Progenitor cell of endocrine pancreas (in vitro differentiated cells): ENCODE data around the gene BNIPL. TPM values are rescaled to one million over a fixed set of nuclear protein-coding genes. Genes with fewer than 3 reads are reported as not detected.

Experiments used
- DNase-seq: peaks from one replicate; pipeline ENCODE4 v3.0.0; 2021; ENCODE audit warnings: low spot score; ENCODE audit not compliant: unreplicated experiment
- H3K27ac Mint-ChIP-seq: 2 replicates; pipeline ENCODE4 v1.8.0; 2021; ENCODE audit warnings: mild to moderate bottlenecking, moderate library complexity, mixed read lengths
- H3K27me3 Mint-ChIP-seq: 2 replicates; pipeline ENCODE4 v1.8.0; 2021; ENCODE audit warnings: mixed read lengths
- H3K36me3 Mint-ChIP-seq: 2 replicates; pipeline ENCODE4 v1.8.0; 2022; ENCODE audit warnings: mixed read lengths; ENCODE audit not compliant: insufficient read depth
- H3K4me1 Mint-ChIP-seq: 2 replicates; pipeline ENCODE4 v1.8.0; 2021; ENCODE audit warnings: low read depth, mixed read lengths
- H3K4me3 Mint-ChIP-seq: 2 replicates; pipeline ENCODE4 v1.8.0; 2021; ENCODE audit warnings: low read depth, mild to moderate bottlenecking, moderate library complexity, mixed read lengths
- H3K9me3 Mint-ChIP-seq: 2 replicates; pipeline ENCODE4 v1.8.0; 2021; ENCODE audit warnings: low read depth, mixed read lengths
- CTCF ChIP-seq: fragments of 200-600 bp; sonication (generic); IDR thresholded peaks from one replicate; pipeline ENCODE4 v1.5.0; 2021; ENCODE audit warnings: antibody characterized with exemption, mild to moderate bottlenecking; ENCODE audit not compliant: unreplicated experiment
- long read RNA-seq: library from polyadenylated mRNA; unstranded; transcript quantifications from one replicate; pipeline ENCODE4 v2.0.0, GENCODE V29; 2020
- total RNA-seq: library from RNA; stranded (reverse); gene quantifications from 2 replicates; pipeline ENCODE4 v1.2.1, GENCODE V29; 2021

Gene BNIPL
- total RNA-seq: 0.91 and 0.93 TPM in 2 replicates
- long read RNA-seq: 0 reads

- Mint-ChIP-seq H3K4me1 (peaks cover 2% of the 10 kb centered on the region), H3K27me3 (no peaks in the 10 kb centered on the region), H3K36me3 (peaks cover 20% of the 10 kb centered on the region), H3K27ac (peak within 1 kb of the TSS; percentile 22), H3K9me3 (no peaks in the 10 kb centered on the region), H3K4me3 (no peak within 1 kb of the TSS)
- no peak for DNase-seq
- TF ChIP-seq CTCF: no peak
Observed at GRCh38 chr1:151036356-151036755, at the start of gene BNIPL. TSS of gene BNIPL (plus strand) at chr1:151036586. CDS start at chr1:151036726, 140 bp downstream.

GRCh38 chr1:150987924-150988323 lies 48.5 kb upstream of the BNIPL start:
- H3K4me1 Mint-ChIP-seq: peaks cover 4% of the 10 kb centered on the region
- no peaks in the 10 kb centered on the region for H3K9me3 Mint-ChIP-seq
- H3K27ac Mint-ChIP-seq: no peak overlapping the region
- no peak for DNase-seq
- no peak for TF ChIP-seq CTCF
- H3K4me3 Mint-ChIP-seq: no peak overlapping the region
- no peaks in the 10 kb centered on the region for H3K27me3 Mint-ChIP-seq
- no peaks in the 10 kb centered on the region for H3K36me3 Mint-ChIP-seq

GRCh38 chr1:150992626-150993025 lies 43.8 kb upstream of the BNIPL start:
- no peak for DNase-seq
- no peak overlapping the region for H3K27ac Mint-ChIP-seq
- H3K27me3 Mint-ChIP-seq: no peaks in the 10 kb centered on the region
- no peak for TF ChIP-seq CTCF
- peaks cover 5% of the 10 kb centered on the region for H3K36me3 Mint-ChIP-seq
- no peaks in the 10 kb centered on the region for H3K9me3 Mint-ChIP-seq
- H3K4me3 Mint-ChIP-seq: no peak overlapping the region
- H3K4me1 Mint-ChIP-seq: no peaks in the 10 kb centered on the region

- DNase-seq: no peak
- TF ChIP-seq CTCF: no peak
- peaks cover 5% of the 10 kb centered on the region for H3K36me3 Mint-ChIP-seq
- H3K9me3 Mint-ChIP-seq: no peaks in the 10 kb centered on the region
- no peaks in the 10 kb centered on the region for H3K4me1 Mint-ChIP-seq
- no peak overlapping the region for H3K4me3 Mint-ChIP-seq
- H3K27ac Mint-ChIP-seq: no peak overlapping the region
- H3K27me3 Mint-ChIP-seq: no peaks in the 10 kb centered on the region
Observed at GRCh38 chr1:150994248-150994647, 42.1 kb upstream of the BNIPL start.

- DNase-seq: no peak
- no peaks in the 10 kb centered on the region for H3K9me3 Mint-ChIP-seq
- no peak for TF ChIP-seq CTCF
- H3K36me3 Mint-ChIP-seq: peaks cover 6% of the 10 kb centered on the region
- H3K4me3 Mint-ChIP-seq: no peak overlapping the region
- no peaks in the 10 kb centered on the region for H3K4me1 Mint-ChIP-seq
- H3K27ac Mint-ChIP-seq: no peak overlapping the region
- no peaks in the 10 kb centered on the region for H3K27me3 Mint-ChIP-seq
Observed at GRCh38 chr1:150995460-150995859, 40.9 kb upstream of the BNIPL start.
